ENCODE results near the gene ZNF469.

The ZNF469 gene

DNA sequence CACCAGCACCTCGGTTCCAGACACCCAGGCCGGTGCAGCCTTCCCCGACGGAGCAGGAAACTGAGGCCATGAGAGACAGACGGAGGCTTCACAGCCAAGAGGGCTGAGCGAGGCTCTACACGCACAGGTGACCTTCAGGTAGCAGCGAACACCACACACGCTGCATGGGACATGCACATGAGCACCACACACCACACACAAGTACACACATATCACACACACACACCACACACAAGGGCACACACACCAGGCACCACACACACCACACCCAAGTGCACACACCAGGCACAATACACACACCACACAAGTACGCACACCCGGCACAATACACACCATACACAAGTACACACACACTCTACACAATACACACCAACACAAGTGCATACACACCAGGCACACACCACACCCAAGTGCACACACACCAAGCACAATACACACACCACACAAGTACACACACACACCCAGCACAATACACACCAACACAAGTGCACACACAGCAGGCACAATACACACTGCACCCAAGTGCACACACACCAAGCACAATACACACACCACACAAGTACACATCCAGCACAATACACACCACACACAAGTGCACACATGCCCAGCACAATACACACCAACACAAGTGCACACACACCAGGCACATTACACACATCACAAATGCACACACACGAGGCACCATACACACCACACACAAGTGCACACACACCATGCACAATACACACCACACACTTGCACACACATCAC, 33.4 kb upstream of the ZNF469 start:
- H3K36me3 ChIP-seq (ENCODE audit: insufficient read depth, low read length), result no peaks in the 10 kb centered on the region
- H3K4me3 ChIP-seq (ENCODE audit: low read depth, low read length), result no peak overlapping the region
- H3K79me2 ChIP-seq (ENCODE audit: control insufficient read depth, insufficient read depth, low read length, unreplicated experiment), result no peaks in the 10 kb centered on the region
- no peak overlapping the region for H3K27ac ChIP-seq (ENCODE audit: low read depth, low read length)
- no peak overlapping the region for H2AFZ ChIP-seq (ENCODE audit: low read length, unreplicated experiment)
- no peaks in the 10 kb centered on the region for H3K4me1 ChIP-seq (ENCODE audit: control insufficient read depth, insufficient read depth, low read length, unreplicated experiment)
- no peaks in the 10 kb centered on the region for H3K27me3 ChIP-seq (ENCODE audit: insufficient read depth, low read length)

- Histone ChIP-seq H3K27me3 (ENCODE audit: insufficient read depth, low read length) (no peaks in the 10 kb centered on the region), H3K79me2 (ENCODE audit: control insufficient read depth, insufficient read depth, low read length, unreplicated experiment) (no peaks in the 10 kb centered on the region), H2AFZ (ENCODE audit: low read length, unreplicated experiment) (no peak overlapping the region), H3K27ac (ENCODE audit: low read depth, low read length) (no peak overlapping the region), H3K4me3 (ENCODE audit: low read depth, low read length) (no peak overlapping the region), H3K4me1 (ENCODE audit: control insufficient read depth, insufficient read depth, low read length, unreplicated experiment) (no peaks in the 10 kb centered on the region), H3K36me3 (ENCODE audit: insufficient read depth, low read length) (no peaks in the 10 kb centered on the region)
Observed at GRCh38 chr16:88349903-88350900, 32.6 kb upstream of the ZNF469 start.

DNA sequence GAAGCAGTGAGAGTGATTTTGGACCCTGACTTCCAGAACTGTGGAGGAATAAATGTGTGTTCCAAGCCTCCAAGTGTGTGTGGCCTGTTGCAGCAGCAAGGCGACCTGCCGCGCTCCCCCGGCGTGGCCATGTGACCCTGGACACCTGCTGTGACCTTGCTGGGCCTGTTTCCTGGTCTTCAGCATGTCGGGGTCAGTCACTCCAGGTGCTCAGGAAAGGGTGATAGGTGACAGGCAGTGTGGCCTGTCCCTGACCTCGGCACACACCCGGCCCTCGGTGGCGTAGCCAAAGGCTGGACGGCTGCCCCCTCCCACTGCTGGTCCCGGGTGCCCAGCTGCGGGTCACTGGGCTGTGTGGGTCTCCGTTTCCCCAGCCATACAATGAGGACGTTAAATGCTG, 31.8 kb upstream of the ZNF469 start:
- no peak overlapping the region for H2AFZ ChIP-seq (ENCODE audit: low read length, unreplicated experiment)
- H3K36me3 ChIP-seq (ENCODE audit: insufficient read depth, low read length), result no peaks in the 10 kb centered on the region
- no peaks in the 10 kb centered on the region for H3K79me2 ChIP-seq (ENCODE audit: control insufficient read depth, insufficient read depth, low read length, unreplicated experiment)
- H3K4me1 ChIP-seq (ENCODE audit: control insufficient read depth, insufficient read depth, low read length, unreplicated experiment), result no peaks in the 10 kb centered on the region
- H3K27ac ChIP-seq (ENCODE audit: low read depth, low read length), result no peak overlapping the region
- no peak overlapping the region for H3K4me3 ChIP-seq (ENCODE audit: low read depth, low read length)
- H3K27me3 ChIP-seq (ENCODE audit: insufficient read depth, low read length), result no peaks in the 10 kb centered on the region

GRCh38 chr16:88351491-88352101, 31.2 kb upstream of the ZNF469 start:
- no peak overlapping the region for H2AFZ ChIP-seq (ENCODE audit: low read length, unreplicated experiment)
- no peaks in the 10 kb centered on the region for H3K79me2 ChIP-seq (ENCODE audit: control insufficient read depth, insufficient read depth, low read length, unreplicated experiment)
- H3K27ac ChIP-seq (ENCODE audit: low read depth, low read length), result no peak overlapping the region
- H3K27me3 ChIP-seq (ENCODE audit: insufficient read depth, low read length), result no peaks in the 10 kb centered on the region
- H3K4me3 ChIP-seq (ENCODE audit: low read depth, low read length), result no peak overlapping the region
- H3K4me1 ChIP-seq (ENCODE audit: control insufficient read depth, insufficient read depth, low read length, unreplicated experiment), result no peaks in the 10 kb centered on the region
- H3K36me3 ChIP-seq (ENCODE audit: insufficient read depth, low read length), result no peaks in the 10 kb centered on the region

DNA sequence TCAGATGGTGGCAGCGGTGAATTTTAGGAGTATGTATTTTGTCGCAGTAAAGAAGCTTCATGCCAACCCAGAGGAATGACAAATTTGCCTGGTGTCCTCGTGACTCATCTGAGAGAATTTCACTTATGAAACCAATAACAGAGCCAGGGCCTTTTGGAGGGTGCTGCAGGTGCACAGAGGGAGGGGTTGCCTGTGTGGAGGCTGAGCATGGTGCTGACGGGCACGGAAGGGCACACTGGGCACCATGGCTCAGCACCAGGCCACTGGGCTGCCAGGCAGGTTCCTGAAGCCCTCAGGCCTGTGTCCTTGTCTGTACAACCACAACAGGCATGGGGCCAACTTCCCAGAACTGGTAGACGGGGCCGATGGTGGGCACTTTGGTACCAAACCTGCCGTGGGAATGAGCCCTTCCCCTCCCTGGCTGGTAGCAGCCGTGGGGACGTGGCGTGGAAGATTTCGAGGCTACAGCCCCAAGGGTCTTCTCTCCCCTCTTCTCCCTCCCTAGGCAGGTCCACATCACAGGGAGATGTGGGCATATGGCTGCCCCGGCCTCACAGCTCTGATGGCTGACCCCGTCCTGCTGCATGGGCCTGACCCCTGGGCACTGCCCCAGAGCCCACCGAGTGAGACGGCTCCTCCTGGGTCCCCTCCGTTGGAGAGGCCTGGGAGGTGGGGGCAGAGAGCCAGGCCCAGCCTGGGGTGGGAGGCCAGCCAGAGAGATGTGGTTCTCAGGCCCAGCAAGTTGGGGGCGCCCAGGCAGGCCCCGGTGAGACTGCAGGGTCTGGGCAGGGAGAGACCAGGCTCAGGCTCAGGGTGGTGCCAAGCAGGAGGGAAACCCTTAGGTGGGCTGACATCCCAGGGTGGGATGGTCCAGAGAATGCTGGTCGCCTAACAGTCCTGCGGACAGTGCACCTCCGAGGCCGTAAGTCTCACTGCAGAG, 30.2 kb upstream of the ZNF469 start:
- H3K27ac ChIP-seq (ENCODE audit: low read depth, low read length), result no peak overlapping the region
- no peaks in the 10 kb centered on the region for H3K79me2 ChIP-seq (ENCODE audit: control insufficient read depth, insufficient read depth, low read length, unreplicated experiment)

GRCh38 chr16:88353232-88353631, 29.5 kb upstream of the ZNF469 start:
- no peaks in the 10 kb centered on the region for H3K79me2 ChIP-seq (ENCODE audit: control insufficient read depth, insufficient read depth, low read length, unreplicated experiment)
- H3K4me1 ChIP-seq (ENCODE audit: control insufficient read depth, insufficient read depth, low read length, unreplicated experiment), result no peaks in the 10 kb centered on the region
- no peak overlapping the region for H2AFZ ChIP-seq (ENCODE audit: low read length, unreplicated experiment)
- no peaks in the 10 kb centered on the region for H3K27me3 ChIP-seq (ENCODE audit: insufficient read depth, low read length)
- H3K27ac ChIP-seq (ENCODE audit: low read depth, low read length), result no peak overlapping the region
- H3K36me3 ChIP-seq (ENCODE audit: insufficient read depth, low read length), result no peaks in the 10 kb centered on the region
- H3K4me3 ChIP-seq (ENCODE audit: low read depth, low read length), result no peak overlapping the region

More for the DNA sequence above, 30.2 kb upstream of the ZNF469 start:
- Histone ChIP-seq H3K4me3 (ENCODE audit: low read depth, low read length) (no peak overlapping the region), H2AFZ (ENCODE audit: low read length, unreplicated experiment) (no peak overlapping the region), H3K36me3 (ENCODE audit: insufficient read depth, low read length) (no peaks in the 10 kb centered on the region), H3K27me3 (ENCODE audit: insufficient read depth, low read length) (no peaks in the 10 kb centered on the region), H3K4me1 (ENCODE audit: control insufficient read depth, insufficient read depth, low read length, unreplicated experiment) (no peaks in the 10 kb centered on the region)

- Histone ChIP-seq H3K27me3 (ENCODE audit: insufficient read depth, low read length) (no peaks in the 10 kb centered on the region), H3K4me3 (ENCODE audit: low read depth, low read length) (no peak overlapping the region), H3K79me2 (ENCODE audit: control insufficient read depth, insufficient read depth, low read length, unreplicated experiment) (no peaks in the 10 kb centered on the region), H3K27ac (ENCODE audit: low read depth, low read length) (no peak overlapping the region), H3K36me3 (ENCODE audit: insufficient read depth, low read length) (no peaks in the 10 kb centered on the region), H2AFZ (ENCODE audit: low read length, unreplicated experiment) (no peak overlapping the region), H3K4me1 (ENCODE audit: control insufficient read depth, insufficient read depth, low read length, unreplicated experiment) (no peaks in the 10 kb centered on the region)
Observed at GRCh38 chr16:88353691-88354090, 29.1 kb upstream of the ZNF469 start.

DNA sequence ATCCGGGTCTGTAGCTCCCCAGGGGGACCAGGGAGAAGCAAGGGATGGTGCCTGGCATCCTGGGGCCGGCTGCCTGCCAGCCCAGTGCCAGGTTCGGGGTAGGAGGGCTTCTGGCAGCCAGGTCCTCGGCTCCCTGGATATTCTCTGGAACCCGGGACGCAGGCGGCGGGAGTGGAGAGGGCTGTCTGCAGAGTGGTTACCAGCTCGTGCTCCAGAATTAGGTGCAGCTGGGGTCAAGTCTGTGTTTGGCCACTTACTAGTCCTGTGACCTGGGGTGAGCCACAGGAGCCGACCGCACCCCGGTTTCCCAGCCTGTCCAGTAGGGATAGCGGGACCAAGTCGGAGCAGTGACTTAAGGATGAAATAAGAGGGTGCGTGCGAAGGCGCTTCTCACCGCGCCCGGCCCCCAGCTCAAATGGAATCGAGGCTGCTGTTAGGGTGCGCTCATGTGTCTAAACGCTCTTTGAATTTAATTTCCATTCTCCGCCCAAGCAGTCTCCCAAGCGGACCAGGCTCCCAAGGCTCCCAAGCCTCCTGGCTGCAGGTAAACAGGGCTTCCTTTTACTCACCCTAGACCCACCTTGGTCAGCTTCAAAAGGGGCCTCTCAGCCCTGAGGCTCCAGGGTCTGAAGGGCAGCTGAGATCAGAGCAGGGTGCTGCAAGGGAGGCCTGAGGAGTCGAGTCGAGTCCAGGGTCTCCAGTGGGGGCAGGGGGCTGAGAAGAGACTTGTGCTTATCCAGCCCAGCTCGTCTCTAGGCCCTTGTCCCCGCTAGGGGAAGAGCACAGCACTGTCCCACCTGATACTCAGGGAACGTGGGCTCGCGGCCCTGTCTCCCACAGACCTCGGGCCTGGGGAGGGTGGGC, 28.3 kb upstream of the ZNF469 start:
- Histone ChIP-seq H3K79me2 (ENCODE audit: control insufficient read depth, insufficient read depth, low read length, unreplicated experiment) (no peaks in the 10 kb centered on the region), H3K27me3 (ENCODE audit: insufficient read depth, low read length) (no peaks in the 10 kb centered on the region), H3K4me1 (ENCODE audit: control insufficient read depth, insufficient read depth, low read length, unreplicated experiment) (no peaks in the 10 kb centered on the region), H3K4me3 (ENCODE audit: low read depth, low read length) (no peak overlapping the region), H3K27ac (ENCODE audit: low read depth, low read length) (no peak overlapping the region), H2AFZ (ENCODE audit: low read length, unreplicated experiment) (no peak overlapping the region), H3K36me3 (ENCODE audit: insufficient read depth, low read length) (no peaks in the 10 kb centered on the region)

- Histone ChIP-seq H3K36me3 (ENCODE audit: insufficient read depth, low read length) (no peaks in the 10 kb centered on the region), H3K4me3 (ENCODE audit: low read depth, low read length) (no peak overlapping the region), H3K27ac (ENCODE audit: low read depth, low read length) (no peak overlapping the region), H3K79me2 (ENCODE audit: control insufficient read depth, insufficient read depth, low read length, unreplicated experiment) (no peaks in the 10 kb centered on the region), H3K27me3 (ENCODE audit: insufficient read depth, low read length) (no peaks in the 10 kb centered on the region), H2AFZ (ENCODE audit: low read length, unreplicated experiment) (no peak overlapping the region), H3K4me1 (ENCODE audit: control insufficient read depth, insufficient read depth, low read length, unreplicated experiment) (no peaks in the 10 kb centered on the region)
Observed at GRCh38 chr16:88355093-88355388, 27.7 kb upstream of the ZNF469 start.
